Activated T-cell treated with anti-CD3 and anti-CD28 coated beads, Interleukin-2, amount 50 U/mL, for 24 hours (primary cell): ENCODE data around the gene SLC27A2.

Experiments
- DNase-seq: peaks from one replicate; pipeline ENCODE4 v3.0.0-alpha.2; 2020
- H3K27ac Mint-ChIP-seq: 2 replicates; pipeline ENCODE4 v1.8.0; 2020; ENCODE audit warnings: mild to moderate bottlenecking, mixed read lengths
- H3K27me3 Mint-ChIP-seq: 2 replicates; pipeline ENCODE4 v1.8.0; 2020; ENCODE audit warnings: mixed read lengths
- H3K36me3 Mint-ChIP-seq: 2 replicates; pipeline ENCODE4 v1.8.0; 2020; ENCODE audit warnings: low read depth, mixed read lengths
- H3K4me1 Mint-ChIP-seq: 2 replicates; pipeline ENCODE4 v1.8.0; 2020; ENCODE audit warnings: low read depth, mixed read lengths
- H3K4me3 Mint-ChIP-seq: 2 replicates; pipeline ENCODE4 v1.8.0; 2020; ENCODE audit warnings: mild to moderate bottlenecking, moderate library complexity, mixed read lengths
- H3K9me3 Mint-ChIP-seq: 2 replicates; pipeline ENCODE4 v1.8.0; 2020; ENCODE audit warnings: mixed read lengths

Gene SLC27A2

GRCh38 chr15:50190723-50191122 lies 8.7 kb downstream of the SLC27A2 start:
- H3K27ac Mint-ChIP-seq, result no peak overlapping the region
- no peaks in the 10 kb centered on the region for H3K36me3 Mint-ChIP-seq
- no peaks in the 10 kb centered on the region for H3K4me1 Mint-ChIP-seq
- no peak for DNase-seq
- no peak overlapping the region for H3K4me3 Mint-ChIP-seq
- H3K9me3 Mint-ChIP-seq, result no peaks in the 10 kb centered on the region
- peaks cover 1% of the 10 kb centered on the region for H3K27me3 Mint-ChIP-seq

- no peak overlapping the region for H3K27ac Mint-ChIP-seq
- no peak for DNase-seq
- no peaks in the 10 kb centered on the region for H3K27me3 Mint-ChIP-seq
- no peaks in the 10 kb centered on the region for H3K9me3 Mint-ChIP-seq
- no peak overlapping the region for H3K4me3 Mint-ChIP-seq
- no peaks in the 10 kb centered on the region for H3K36me3 Mint-ChIP-seq
- H3K4me1 Mint-ChIP-seq, result no peaks in the 10 kb centered on the region
Measured at GRCh38 chr15:50192164-50192563, 10.2 kb downstream of the SLC27A2 start.

- Mint-ChIP-seq H3K27me3 (no peaks in the 10 kb centered on the region), H3K4me1 (no peaks in the 10 kb centered on the region), H3K9me3 (no peaks in the 10 kb centered on the region), H3K27ac (no peak overlapping the region), H3K4me3 (no peak overlapping the region), H3K36me3 (peaks cover 4% of the 10 kb centered on the region)
- DNase-seq, result no peak
Measured at GRCh38 chr15:50192926-50193620, 11.1 kb downstream of the SLC27A2 start.

- H3K27ac Mint-ChIP-seq, result no peak overlapping the region
- H3K36me3 Mint-ChIP-seq, result peaks cover 12% of the 10 kb centered on the region
- no peaks in the 10 kb centered on the region for H3K27me3 Mint-ChIP-seq
- no peaks in the 10 kb centered on the region for H3K4me1 Mint-ChIP-seq
- no peak overlapping the region for H3K4me3 Mint-ChIP-seq
- no peaks in the 10 kb centered on the region for H3K9me3 Mint-ChIP-seq
- DNase-seq, result no peak
Measured at GRCh38 chr15:50202003-50202402, 20.0 kb downstream of the SLC27A2 start.

GRCh38 chr15:50206020-50206419 lies 24.0 kb downstream of the SLC27A2 start:
- Mint-ChIP-seq H3K27me3 (peaks cover 14% of the 10 kb centered on the region), H3K4me1 (no peaks in the 10 kb centered on the region), H3K9me3 (peaks cover 2% of the 10 kb centered on the region), H3K4me3 (no peak overlapping the region), H3K27ac (no peak overlapping the region), H3K36me3 (peaks cover 21% of the 10 kb centered on the region)
- DNase-seq, result no peak

- no peaks in the 10 kb centered on the region for H3K4me1 Mint-ChIP-seq
- peaks cover 25% of the 10 kb centered on the region for H3K36me3 Mint-ChIP-seq
- no peak overlapping the region for H3K27ac Mint-ChIP-seq
- DNase-seq, result no peak
- no peak overlapping the region for H3K4me3 Mint-ChIP-seq
- H3K9me3 Mint-ChIP-seq, result peaks cover 19% of the 10 kb centered on the region
- H3K27me3 Mint-ChIP-seq, result peaks cover 30% of the 10 kb centered on the region
Measured at GRCh38 chr15:50209809-50210208, 27.8 kb downstream of the SLC27A2 start.

- H3K9me3 Mint-ChIP-seq, result peaks cover 19% of the 10 kb centered on the region
- no peak overlapping the region for H3K4me3 Mint-ChIP-seq
- H3K27ac Mint-ChIP-seq, result no peak overlapping the region
- H3K27me3 Mint-ChIP-seq, result peaks cover 31% of the 10 kb centered on the region
- H3K4me1 Mint-ChIP-seq, result no peaks in the 10 kb centered on the region
- H3K36me3 Mint-ChIP-seq, result peaks cover 25% of the 10 kb centered on the region
- DNase-seq, result no peak
Measured at GRCh38 chr15:50210462-50211157, 28.6 kb downstream of the SLC27A2 start.

GRCh38 chr15:50218291-50218690 lies 36.3 kb downstream of the SLC27A2 start:
- Mint-ChIP-seq H3K36me3 (no peaks in the 10 kb centered on the region), H3K4me3 (no peak overlapping the region), H3K9me3 (no peaks in the 10 kb centered on the region), H3K27ac (no peak overlapping the region), H3K4me1 (peaks cover 5% of the 10 kb centered on the region), H3K27me3 (peaks cover 12% of the 10 kb centered on the region)
- no peak for DNase-seq

- Mint-ChIP-seq H3K9me3 (no peaks in the 10 kb centered on the region), H3K27ac (no peak overlapping the region), H3K36me3 (no peaks in the 10 kb centered on the region), H3K4me3 (no peak overlapping the region), H3K27me3 (peaks cover 10% of the 10 kb centered on the region), H3K4me1 (peaks cover 5% of the 10 kb centered on the region)
- no peak for DNase-seq
Measured at GRCh38 chr15:50218691-50219090, 36.7 kb downstream of the SLC27A2 start.

- Mint-ChIP-seq H3K9me3 (no peaks in the 10 kb centered on the region), H3K4me3 (no peak overlapping the region), H3K27me3 (peaks cover 7% of the 10 kb centered on the region), H3K36me3 (no peaks in the 10 kb centered on the region), H3K27ac (no peak overlapping the region), H3K4me1 (peaks cover 5% of the 10 kb centered on the region)
- DNase-seq, result no peak
Measured at GRCh38 chr15:50219820-50220219, 37.8 kb downstream of the SLC27A2 start.

- Mint-ChIP-seq H3K27me3 (no peaks in the 10 kb centered on the region), H3K9me3 (no peaks in the 10 kb centered on the region), H3K36me3 (peaks cover 2% of the 10 kb centered on the region), H3K27ac (no peak overlapping the region), H3K4me1 (peaks cover 5% of the 10 kb centered on the region), H3K4me3 (no peak overlapping the region)
- no peak for DNase-seq
Measured at GRCh38 chr15:50222181-50222580, 40.2 kb downstream of the SLC27A2 start.

- H3K9me3 Mint-ChIP-seq, result no peaks in the 10 kb centered on the region
- H3K4me3 Mint-ChIP-seq, result no peak overlapping the region
- no peak for DNase-seq
- no peak overlapping the region for H3K27ac Mint-ChIP-seq
- peaks cover 4% of the 10 kb centered on the region for H3K36me3 Mint-ChIP-seq
- H3K27me3 Mint-ChIP-seq, result no peaks in the 10 kb centered on the region
- H3K4me1 Mint-ChIP-seq, result peaks cover 4% of the 10 kb centered on the region
Measured at GRCh38 chr15:50224606-50225005, 42.6 kb downstream of the SLC27A2 start.

- Mint-ChIP-seq H3K27ac (no peak overlapping the region), H3K9me3 (no peaks in the 10 kb centered on the region), H3K4me3 (no peak overlapping the region), H3K27me3 (no peaks in the 10 kb centered on the region), H3K4me1 (no peaks in the 10 kb centered on the region), H3K36me3 (peaks cover 4% of the 10 kb centered on the region)
- no peak for DNase-seq
Measured at GRCh38 chr15:50225057-50225456, 43.1 kb downstream of the SLC27A2 start.

- H3K27me3 Mint-ChIP-seq, result no peaks in the 10 kb centered on the region
- no peak overlapping the region for H3K4me3 Mint-ChIP-seq
- no peaks in the 10 kb centered on the region for H3K9me3 Mint-ChIP-seq
- H3K36me3 Mint-ChIP-seq, result peaks cover 4% of the 10 kb centered on the region
- H3K27ac Mint-ChIP-seq, result no peak overlapping the region
- H3K4me1 Mint-ChIP-seq, result no peaks in the 10 kb centered on the region
- DNase-seq, result no peak
Measured at GRCh38 chr15:50225938-50226337, 43.9 kb downstream of the SLC27A2 start.

- Mint-ChIP-seq H3K4me3 (no peak overlapping the region), H3K27ac (no peak overlapping the region), H3K9me3 (no peaks in the 10 kb centered on the region), H3K36me3 (peaks cover 4% of the 10 kb centered on the region), H3K27me3 (no peaks in the 10 kb centered on the region), H3K4me1 (no peaks in the 10 kb centered on the region)
- no peak for DNase-seq
Measured at GRCh38 chr15:50227076-50227475, 45.1 kb downstream of the SLC27A2 start.
